PC-9 (cell line): ENCODE measurements around the gene JADE1. TPM values are rescaled to one million over a fixed set of nuclear protein-coding genes. Genes with fewer than 3 reads are reported as not detected.

Experiments used
- BruUV-seq: library from RNA; stranded (reverse); fragments of 400-500 nt; replicated peaks from 2 replicates; lab custom pipeline; 2021; lab: Mats Ljungman, UMichigan
- CTCF ChIA-PET: fragments of 300-600 bp; sonication (Branson Sonifier 250); formaldehyde crosslinking; loops from one replicate; lab custom pipeline; 2022; ENCODE audit warnings: antibody characterized with exemption; lab: Charles Lee
- POLR2A ChIA-PET: fragments of 300-600 bp; sonication (Branson Sonifier 250); formaldehyde crosslinking; loops from one replicate; lab custom pipeline; 2022; ENCODE audit warnings: antibody characterized with exemption; ENCODE audit not compliant: unreplicated experiment; lab: Charles Lee
- DNase-seq, 2 experiments: peaks; one replicate each; pipeline versions ENCODE4 v3.0.0 to v3.0.0-alpha.2; 2015 to 2022; ENCODE audit warnings: mixed read lengths in 1 of 2
- H2AFZ ChIP-seq: fragments of 200-600 bp; sonication (generic); 2 replicates; pipeline ENCODE4 v1.8.1; 2017; ENCODE audit warnings: antibody characterized with exemption
- H3F3A ChIP-seq: fragments of 200-600 bp; sonication (generic); 2 replicates; pipeline ENCODE4 v1.8.1; 2017; ENCODE audit warnings: antibody characterized with exemption, mild to moderate bottlenecking, low read depth; ENCODE audit not compliant: insufficient read depth
- H3K27ac ChIP-seq: fragments of 200-600 bp; sonication (generic); 2 replicates; pipeline ENCODE4 v1.6.1; 2016; ENCODE audit warnings: mixed run types
- H3K27me3 ChIP-seq: fragments of 200-600 bp; sonication (generic); 2 replicates; pipeline ENCODE4 v1.6.1; 2016; ENCODE audit warnings: low read depth, mixed run types; ENCODE audit not compliant: insufficient read depth
- H3K36me3 ChIP-seq: fragments of 200-600 bp; sonication (generic); 2 replicates; pipeline ENCODE4 v1.6.1; 2016; ENCODE audit warnings: low read depth, mixed run types
- H3K4me1 ChIP-seq: fragments of 200-600 bp; sonication (generic); replicated peaks from 2 replicates; pipeline ENCODE4 v1.6.1; 2016; ENCODE audit warnings: mixed run types; ENCODE audit not compliant: insufficient read depth
- H3K4me2 ChIP-seq: fragments of 200-600 bp; sonication (generic); 2 replicates; pipeline ENCODE4 v1.6.1; 2017; ENCODE audit warnings: mixed run types
- H3K4me3 ChIP-seq: fragments of 200-600 bp; sonication (generic); 2 replicates; pipeline ENCODE4 v1.6.1; 2016; ENCODE audit warnings: mixed run types
- H3K79me2 ChIP-seq: fragments of 200-600 bp; sonication (generic); 2 replicates; pipeline ENCODE4 v1.6.1; 2017; ENCODE audit warnings: low read depth, mixed run types
- H3K9me2 ChIP-seq: fragments of 200-600 bp; sonication (generic); 2 replicates; pipeline ENCODE4 v1.8.1; 2017; ENCODE audit warnings: mild to moderate bottlenecking; ENCODE audit not compliant: insufficient read depth
- H3K9me3 ChIP-seq: fragments of 200-600 bp; sonication (generic); 2 replicates; pipeline ENCODE4 v1.8.1; 2016; ENCODE audit warnings: low read depth; ENCODE audit not compliant: insufficient read depth
- H4K20me1 ChIP-seq: fragments of 200-600 bp; sonication (generic); 2 replicates; pipeline ENCODE4 v1.8.1; 2017; ENCODE audit not compliant: insufficient read depth
- EZH2 ChIP-seq: fragments of 200-600 bp; sonication (generic); IDR thresholded peaks from 2 replicates; pipeline ENCODE4 v1.8.0; 2017; ENCODE audit warnings: antibody characterized with exemption, low read depth
- intact Hi-C: fragments of 100-400 bp; cut with micrococcal nuclease; formaldehyde crosslinking; loops from one replicate; pipeline ENCODE4 v1.10.0; 2022; ENCODE audit not compliant: unreplicated experiment
- total RNA-seq: library from RNA; stranded (reverse); gene quantifications from 2 replicates; pipeline ENCODE4 v1.2.3, GENCODE V29; 2021
- TF ChIP-seq, protein P1 (sequence below): fragments of 200-600 bp; sonication (generic); conservative IDR thresholded peaks from 2 replicates; pipeline ENCODE4 v1.6.1; 2017; ENCODE audit warnings: mixed run types, antibody characterized with exemption, mild to moderate bottlenecking, moderate library complexity

The JADE1 gene
- total RNA-seq, 1 experiment from 2014 or later = 23.1 TPM

DNA sequence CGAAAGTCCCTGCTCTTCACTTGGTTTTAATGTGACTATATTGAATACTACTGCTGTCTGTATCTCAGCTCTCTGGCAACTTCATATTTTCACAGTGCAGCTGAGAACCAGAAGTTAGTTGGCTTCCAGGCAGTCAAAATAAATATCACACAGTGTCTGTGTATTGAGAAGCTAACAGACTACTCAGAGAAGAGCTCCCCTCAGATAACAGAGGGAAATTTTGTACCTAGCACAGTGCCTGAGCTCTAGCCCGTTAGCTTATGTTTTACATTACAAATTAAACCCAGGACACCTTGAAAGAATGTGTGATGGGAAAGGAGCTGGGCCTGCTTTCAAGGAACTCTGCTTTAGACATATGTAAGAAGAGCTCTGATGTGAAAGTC, 22.7 kb downstream of the JADE1 start:
- no peaks in the 10 kb centered on the region for H3F3A ChIP-seq
- H3K9me2 ChIP-seq = no peaks in the 10 kb centered on the region
- H3K4me3 ChIP-seq = no peak overlapping the region
- no peaks in the 10 kb centered on the region for H3K4me1 ChIP-seq
- DNase-seq = no peak
- CTCF ChIA-PET = no interaction called here
- H2AFZ ChIP-seq = no peak overlapping the region
- intact Hi-C loops = no loop called here
- H3K36me3 ChIP-seq = no peaks in the 10 kb centered on the region
- no peak overlapping the region for H3K27ac ChIP-seq
- BruUV-seq = no TSS peak
- no peaks in the 10 kb centered on the region for H3K27me3 ChIP-seq
- H3K4me2 ChIP-seq = no peak overlapping the region
- no peak for TF ChIP-seq EZH2
- TF ChIP-seq, protein P1, sequence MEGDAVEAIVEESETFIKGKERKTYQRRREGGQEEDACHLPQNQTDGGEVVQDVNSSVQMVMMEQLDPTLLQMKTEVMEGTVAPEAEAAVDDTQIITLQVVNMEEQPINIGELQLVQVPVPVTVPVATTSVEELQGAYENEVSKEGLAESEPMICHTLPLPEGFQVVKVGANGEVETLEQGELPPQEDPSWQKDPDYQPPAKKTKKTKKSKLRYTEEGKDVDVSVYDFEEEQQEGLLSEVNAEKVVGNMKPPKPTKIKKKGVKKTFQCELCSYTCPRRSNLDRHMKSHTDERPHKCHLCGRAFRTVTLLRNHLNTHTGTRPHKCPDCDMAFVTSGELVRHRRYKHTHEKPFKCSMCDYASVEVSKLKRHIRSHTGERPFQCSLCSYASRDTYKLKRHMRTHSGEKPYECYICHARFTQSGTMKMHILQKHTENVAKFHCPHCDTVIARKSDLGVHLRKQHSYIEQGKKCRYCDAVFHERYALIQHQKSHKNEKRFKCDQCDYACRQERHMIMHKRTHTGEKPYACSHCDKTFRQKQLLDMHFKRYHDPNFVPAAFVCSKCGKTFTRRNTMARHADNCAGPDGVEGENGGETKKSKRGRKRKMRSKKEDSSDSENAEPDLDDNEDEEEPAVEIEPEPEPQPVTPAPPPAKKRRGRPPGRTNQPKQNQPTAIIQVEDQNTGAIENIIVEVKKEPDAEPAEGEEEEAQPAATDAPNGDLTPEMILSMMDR = no peak
- peaks cover 5% of the 10 kb centered on the region; the same call in 1 of the 2 replicates for H4K20me1 ChIP-seq
- H3K9me3 ChIP-seq = no peaks in the 10 kb centered on the region
- POLR2A ChIA-PET = no interaction called here
- peaks cover 34% of the 10 kb centered on the region for H3K79me2 ChIP-seq

DNA sequence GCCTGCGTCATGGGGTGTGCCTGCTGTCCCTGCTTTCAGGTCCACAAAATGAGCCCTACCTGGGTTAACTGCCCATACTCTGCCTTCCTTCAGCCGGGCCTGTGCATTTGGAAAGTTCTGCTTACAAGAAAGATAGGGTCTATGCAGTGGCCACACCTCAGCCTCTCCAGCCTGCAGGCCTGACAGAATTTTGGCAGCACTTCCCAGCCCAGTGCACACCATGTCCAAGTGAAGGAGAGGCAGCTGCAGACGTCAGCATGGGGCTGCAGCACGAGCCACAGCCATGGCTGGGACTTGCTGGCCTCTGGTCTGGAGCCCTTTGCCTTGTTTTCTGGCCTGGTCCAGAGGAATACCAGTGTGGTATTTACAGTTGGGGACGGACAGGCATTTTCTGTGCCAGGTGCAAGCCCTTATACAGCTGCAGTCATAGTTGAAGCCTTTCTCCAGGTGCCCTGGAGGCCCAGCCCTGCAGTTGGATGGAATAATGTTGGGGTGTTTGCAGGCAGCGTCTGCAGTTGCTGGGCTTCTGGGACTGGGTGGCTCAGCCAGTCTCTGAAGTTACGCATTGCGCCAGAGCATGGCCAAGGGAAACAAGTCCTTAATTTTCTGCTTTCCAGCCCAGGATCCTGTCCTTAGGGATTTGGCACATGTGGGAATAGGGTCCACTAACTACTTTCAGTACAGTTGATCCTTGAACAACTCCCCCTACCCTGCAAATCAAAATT, 26.2 kb downstream of the JADE1 start:
- no peaks in the 10 kb centered on the region for H3K36me3 ChIP-seq
- H4K20me1 ChIP-seq = peaks cover 5% of the 10 kb centered on the region; the same call in 1 of the 2 replicates
- no peak for TF ChIP-seq EZH2
- TF ChIP-seq, protein P1 = no peak
- no peak overlapping the region for H2AFZ ChIP-seq
- BruUV-seq = no TSS peak
- no peak for DNase-seq
- H3K79me2 ChIP-seq = peaks cover 25% of the 10 kb centered on the region
- no peaks in the 10 kb centered on the region for H3K9me2 ChIP-seq
- no peaks in the 10 kb centered on the region for H3K27me3 ChIP-seq
- intact Hi-C loops = no loop called here
- H3K4me2 ChIP-seq = no peak overlapping the region
- CTCF ChIA-PET = no interaction called here
- H3F3A ChIP-seq = no peaks in the 10 kb centered on the region
- POLR2A ChIA-PET = no interaction called here
- H3K4me3 ChIP-seq = no peak overlapping the region
- no peaks in the 10 kb centered on the region for H3K4me1 ChIP-seq
- no peak overlapping the region for H3K27ac ChIP-seq
- no peaks in the 10 kb centered on the region for H3K9me3 ChIP-seq

DNA sequence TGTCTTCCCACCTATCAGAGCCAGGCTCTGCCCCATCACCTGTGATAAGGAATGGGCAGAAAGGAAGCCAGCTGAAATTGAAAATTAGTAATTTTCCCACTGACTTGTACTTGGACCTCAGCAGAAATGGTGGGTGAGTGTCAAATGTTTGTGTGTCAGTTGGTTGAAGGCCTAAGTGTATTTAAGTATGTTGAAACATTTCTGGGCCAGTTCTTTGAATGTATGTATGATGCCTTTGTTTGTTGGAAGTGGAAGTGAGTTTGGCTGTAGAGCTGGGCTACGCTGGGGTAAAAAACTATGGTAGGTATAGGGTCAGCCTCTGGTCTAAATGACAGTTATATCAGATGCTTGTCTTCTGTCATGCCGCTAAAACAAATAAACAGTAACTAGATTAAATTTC, 27.7 kb downstream of the JADE1 start:
- H2AFZ ChIP-seq = no peak overlapping the region
- BruUV-seq = no TSS peak
- peaks cover 21% of the 10 kb centered on the region for H3K79me2 ChIP-seq
- ChIA-PET CTCF (no interaction called here), POLR2A (no interaction called here)
- TF ChIP-seq, protein P1 = no peak
- no peak for TF ChIP-seq EZH2
- H3K4me1 ChIP-seq = no peaks in the 10 kb centered on the region
- no peak overlapping the region for H3K4me3 ChIP-seq
- H3K27me3 ChIP-seq = no peaks in the 10 kb centered on the region
- intact Hi-C loops = no loop called here
- H3K9me3 ChIP-seq = no peaks in the 10 kb centered on the region
- H3K36me3 ChIP-seq = no peaks in the 10 kb centered on the region
- no peaks in the 10 kb centered on the region for H3F3A ChIP-seq
- H4K20me1 ChIP-seq = peaks cover 4% of the 10 kb centered on the region; the same call in 1 of the 2 replicates
- DNase-seq = no peak
- H3K9me2 ChIP-seq = no peaks in the 10 kb centered on the region
- H3K4me2 ChIP-seq = no peak overlapping the region
- H3K27ac ChIP-seq = no peak overlapping the region
